Medulla oblongata (tissue), 1 donor: Measurements from ENCODE around the gene RUFY2.
"Not testable (repeated sequence)": the region's sequence is repeated elsewhere in the genome, so short reads cannot be mapped to it uniquely, and the experiment has no call there.

Experiments
- DNase-seq: peaks from one replicate; pipeline ENCODE4 v3.0.0-alpha.2; 2015; ENCODE audit errors: extremely low spot score

RUFY2 gene

GRCh38 chr10:68327889-68328786 is 78.9 kb downstream of the RUFY2 start:
- DNase-seq, result peak; percentile 96

DNA sequence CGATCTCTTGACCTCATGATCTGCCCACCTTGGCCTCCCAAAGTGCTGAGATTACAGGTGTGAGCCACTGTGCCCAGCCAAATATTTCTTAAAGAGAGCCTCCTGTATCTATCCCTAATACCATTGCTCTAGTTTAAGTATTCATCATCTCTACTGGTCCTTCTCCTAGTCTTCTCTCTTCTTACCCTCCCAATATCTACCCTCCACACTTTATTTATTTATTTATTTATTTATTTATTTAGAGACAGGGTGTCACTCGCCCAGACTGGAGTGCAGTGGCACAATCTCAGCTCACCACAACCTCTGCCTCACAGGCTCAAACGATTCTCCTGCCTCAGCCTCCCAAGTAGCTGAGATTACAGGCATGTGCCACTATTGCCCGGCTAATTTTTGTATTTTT is 82.7 kb downstream of the RUFY2 start:
- not testable (repeated sequence) for DNase-seq

GRCh38 chr10:68318331-68319059 is 88.6 kb downstream of the RUFY2 start:
- DNase-seq, result no peak

- no peak for DNase-seq
These were observed 91.5 kb downstream of the RUFY2 start for GRCh38 chr10:68315582-68315981.

DNA sequence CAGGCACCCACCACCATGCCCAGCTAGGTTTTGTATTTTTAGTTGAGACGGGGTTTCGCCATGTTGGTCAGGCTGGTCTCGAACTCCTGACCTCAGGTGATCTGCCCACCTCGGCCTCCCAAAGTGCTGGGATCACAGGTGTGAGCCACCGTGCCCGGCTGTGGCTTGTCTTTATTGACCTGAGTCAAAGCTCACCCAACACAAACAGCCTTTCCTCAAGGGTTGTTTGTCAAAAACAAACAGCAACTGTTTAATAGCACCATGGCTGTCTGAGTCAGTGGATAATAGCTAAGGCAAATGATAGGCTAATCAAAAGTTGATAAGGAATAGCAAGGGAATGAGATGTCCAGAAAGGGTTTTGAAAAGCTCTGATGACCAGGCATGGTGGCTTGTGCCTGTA is 92.1 kb downstream of the RUFY2 start:
- DNase-seq, result not testable (repeated sequence)

GRCh38 chr10:68310531-68310930 is 96.5 kb downstream of the RUFY2 start:
- no peak for DNase-seq

GRCh38 chr10:68305854-68306253 is 101.2 kb downstream of the RUFY2 start:
- no peak for DNase-seq

DNA sequence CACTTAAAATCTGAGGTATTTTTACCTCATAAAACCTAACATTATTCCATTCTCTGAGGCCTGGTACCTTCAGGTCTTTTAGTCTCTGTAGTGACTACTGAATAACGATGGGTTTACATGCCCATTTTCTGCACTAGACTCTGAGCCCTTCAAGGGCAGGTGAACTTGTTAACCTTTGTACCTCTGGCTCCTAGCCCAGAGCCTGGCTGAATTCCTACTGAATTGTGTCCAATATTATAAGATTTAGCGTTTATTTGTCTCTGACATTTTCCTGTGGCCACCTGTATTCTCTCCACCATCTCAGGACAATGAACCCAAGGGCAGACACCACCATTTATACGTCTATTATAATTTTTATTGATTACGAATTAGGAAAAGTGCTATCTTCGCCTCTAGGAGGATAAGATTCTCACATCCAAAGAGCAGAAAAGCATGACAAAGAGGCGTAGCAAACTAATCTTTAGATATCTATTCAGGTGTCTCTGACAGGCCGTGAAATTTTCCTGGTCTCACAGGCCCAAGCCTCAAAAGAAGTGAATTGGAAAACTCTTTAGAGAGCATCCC is 103.1 kb downstream of the RUFY2 start:
- no peak for DNase-seq

DNA sequence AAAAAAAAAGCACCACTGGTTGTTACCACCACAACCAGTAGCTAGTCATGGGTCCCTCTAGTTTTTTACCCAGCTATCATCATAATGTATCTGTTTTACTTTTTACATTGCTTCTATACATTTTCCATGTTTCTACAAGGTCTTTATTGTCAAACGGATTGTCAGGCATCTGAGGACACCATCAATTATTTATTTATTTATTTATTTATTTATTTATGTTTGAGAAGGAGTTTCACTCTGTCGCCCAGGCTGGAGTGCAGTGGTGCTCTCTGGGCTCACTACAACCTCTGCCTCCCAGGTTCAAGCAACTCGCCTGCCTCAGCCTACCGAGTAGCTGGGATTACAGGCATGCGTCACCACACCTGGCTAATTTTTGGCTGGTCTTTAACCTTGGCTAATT is 104.2 kb downstream of the RUFY2 start:
- no peak for DNase-seq

DNA sequence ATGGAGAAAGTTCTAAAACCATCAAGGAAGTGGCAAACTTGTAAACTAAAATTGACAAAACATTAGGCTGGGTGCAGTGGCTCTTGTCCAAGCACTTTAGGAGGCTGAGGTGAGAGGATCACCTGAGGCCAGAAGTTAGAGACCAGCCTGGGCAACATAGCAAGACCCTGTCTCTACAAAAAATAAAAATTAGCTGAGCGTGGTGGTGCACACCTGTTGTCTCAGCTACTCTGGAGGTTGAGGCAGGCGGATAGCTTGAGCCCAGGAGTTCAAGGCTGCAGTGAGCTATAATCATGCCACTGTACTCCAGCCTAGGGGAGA is 104.6 kb downstream of the RUFY2 start:
- DNase-seq, result no peak

DNA sequence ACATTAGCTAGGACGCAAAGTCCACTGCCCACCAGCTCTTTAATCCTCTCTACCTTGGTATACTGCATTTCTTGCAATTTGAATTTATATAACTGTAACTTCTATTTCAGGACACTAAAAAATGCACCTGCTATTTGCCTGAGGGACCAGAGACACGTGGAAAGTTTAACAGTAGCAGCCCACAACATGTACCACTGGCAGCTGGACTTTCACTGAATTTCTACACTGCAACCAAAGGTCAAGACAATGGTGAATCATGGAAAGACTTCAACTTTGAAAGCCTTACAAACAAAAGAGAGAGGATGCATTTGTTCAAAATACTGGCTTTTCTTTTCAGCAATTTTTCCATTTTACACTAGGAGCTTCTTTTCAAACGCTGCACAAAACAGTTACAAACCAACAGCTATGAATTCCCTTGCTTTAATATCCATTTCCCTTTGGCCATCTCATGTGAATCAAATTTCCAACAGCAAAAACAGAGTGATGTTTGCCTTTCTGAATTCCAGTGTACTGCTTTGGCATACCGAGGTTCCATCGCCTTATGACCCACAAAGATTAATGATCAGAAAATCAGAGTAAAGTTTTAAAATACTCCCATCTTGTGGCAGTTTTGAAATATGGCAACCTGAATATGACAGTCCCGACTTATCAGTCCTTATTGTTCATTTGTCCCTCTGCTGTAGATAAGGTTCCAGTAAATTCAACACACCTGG is 105.1 kb downstream of the RUFY2 start:
- peak; percentile 68 for DNase-seq

GRCh38 chr10:68301301-68301700 is 105.8 kb downstream of the RUFY2 start:
- no peak for DNase-seq

GRCh38 chr10:68296843-68297663 is 110.0 kb downstream of the RUFY2 start:
- DNase-seq, result no peak
